GM12873 (cell line): ENCODE data around the gene KIAA0513.
A peak's percentile ranks its signal among the peaks of the same experiment; 100 is the strongest.

Experiments
- CTCF ChIP-seq: IDR thresholded peaks from 2 replicates; pipeline ENCODE4 v1.5.1; 2012; ENCODE audit warnings: low read depth, mild to moderate bottlenecking, moderate library complexity, low read length, control low read depth; ENCODE audit not compliant: insufficient read depth; ENCODE audit errors: missing control alignments

The KIAA0513 gene

GRCh38 chr16:85069171-85069570 is 41.6 kb downstream of the KIAA0513 start:
- TF ChIP-seq CTCF: no peak

DNA sequence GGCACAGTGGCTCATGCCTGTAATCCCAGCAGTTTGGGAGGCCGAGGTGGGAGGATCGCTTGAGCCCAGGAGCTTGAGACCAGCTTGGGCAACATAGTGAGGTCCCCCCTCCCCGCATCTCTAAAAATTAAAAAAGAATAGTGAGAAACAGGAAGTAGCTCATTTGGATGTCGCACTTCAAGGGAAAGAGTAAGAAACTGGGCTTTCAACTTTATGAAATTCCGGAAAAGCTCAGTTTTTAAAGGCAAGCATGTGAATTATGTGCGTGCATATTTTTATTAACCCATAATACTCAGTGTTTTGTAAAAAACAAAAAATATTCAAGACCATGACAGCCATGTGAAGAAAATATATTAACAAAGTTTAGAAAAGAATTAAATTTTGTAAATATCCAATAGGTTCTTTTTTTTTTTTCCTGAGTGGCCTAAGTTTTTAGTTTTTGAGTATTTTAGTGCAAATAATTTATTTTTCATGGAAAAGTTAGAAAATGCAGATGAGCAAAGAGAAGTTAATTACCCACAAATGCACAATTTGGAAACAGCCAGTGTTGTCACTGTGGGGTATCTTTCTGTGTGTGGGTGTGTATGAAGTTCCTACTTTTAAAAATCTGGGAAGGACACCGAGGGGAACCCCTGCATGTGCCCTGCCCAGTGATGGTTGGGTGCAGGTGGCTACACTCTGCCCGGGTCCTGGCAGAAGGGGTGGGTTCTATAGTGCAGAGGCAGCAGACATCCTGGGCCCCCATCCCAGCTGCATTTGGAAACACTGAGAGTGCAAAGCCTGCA is 44.7 kb downstream of the KIAA0513 start:
- TF ChIP-seq CTCF: no peak

DNA sequence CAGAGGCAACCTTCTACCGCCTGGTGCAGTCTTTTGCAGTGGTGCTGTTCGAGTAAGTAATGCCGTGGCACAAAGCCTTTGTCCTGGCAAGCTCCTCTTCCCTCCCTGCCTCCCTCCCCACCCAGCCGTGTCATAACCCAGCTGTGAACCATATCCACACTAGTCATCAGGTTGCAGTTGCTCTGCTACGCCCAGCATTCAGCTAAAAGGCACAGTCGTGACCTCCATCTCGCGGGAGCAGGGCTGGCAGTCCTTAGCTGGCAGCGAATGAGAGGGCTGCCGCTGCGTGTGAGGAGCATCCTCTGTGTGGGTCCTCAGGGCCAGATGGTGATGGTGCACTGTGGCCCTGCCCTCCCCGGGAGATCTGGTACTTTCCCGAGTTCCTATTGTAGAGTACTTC is 45.4 kb downstream of the KIAA0513 start:
- no peak for TF ChIP-seq CTCF

DNA sequence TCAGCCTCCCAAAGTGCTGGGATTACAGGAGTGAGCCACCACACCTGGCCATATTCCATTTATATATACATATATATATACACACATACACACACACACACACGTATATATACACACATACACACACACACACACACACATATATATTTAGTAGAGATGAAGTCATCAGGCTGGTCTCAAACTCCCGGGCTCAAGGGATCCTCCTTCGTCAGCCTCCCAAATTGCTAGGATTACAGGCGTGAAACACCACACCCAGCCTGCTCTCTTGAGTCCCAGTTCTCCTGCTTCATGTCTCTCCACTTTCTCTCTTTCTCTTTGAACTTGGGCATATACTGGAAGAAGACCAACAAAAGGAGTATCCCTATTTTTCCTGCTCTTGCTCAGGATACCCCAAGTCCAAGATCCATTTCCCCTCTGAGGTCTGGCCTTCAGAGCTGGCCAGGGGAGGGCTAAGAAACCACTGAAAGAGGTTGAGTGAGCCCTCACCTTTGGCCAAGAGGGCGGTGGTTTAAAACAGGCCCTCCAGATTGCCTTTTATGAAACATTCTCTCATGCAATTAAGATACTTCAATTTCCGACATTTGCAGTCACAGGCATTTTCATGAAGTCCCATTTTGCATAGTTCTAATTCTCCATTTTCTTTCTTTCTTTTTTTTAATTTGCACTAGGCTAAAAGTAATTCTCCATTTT is 46.8 kb downstream of the KIAA0513 start:
- TF ChIP-seq CTCF: no peak

DNA sequence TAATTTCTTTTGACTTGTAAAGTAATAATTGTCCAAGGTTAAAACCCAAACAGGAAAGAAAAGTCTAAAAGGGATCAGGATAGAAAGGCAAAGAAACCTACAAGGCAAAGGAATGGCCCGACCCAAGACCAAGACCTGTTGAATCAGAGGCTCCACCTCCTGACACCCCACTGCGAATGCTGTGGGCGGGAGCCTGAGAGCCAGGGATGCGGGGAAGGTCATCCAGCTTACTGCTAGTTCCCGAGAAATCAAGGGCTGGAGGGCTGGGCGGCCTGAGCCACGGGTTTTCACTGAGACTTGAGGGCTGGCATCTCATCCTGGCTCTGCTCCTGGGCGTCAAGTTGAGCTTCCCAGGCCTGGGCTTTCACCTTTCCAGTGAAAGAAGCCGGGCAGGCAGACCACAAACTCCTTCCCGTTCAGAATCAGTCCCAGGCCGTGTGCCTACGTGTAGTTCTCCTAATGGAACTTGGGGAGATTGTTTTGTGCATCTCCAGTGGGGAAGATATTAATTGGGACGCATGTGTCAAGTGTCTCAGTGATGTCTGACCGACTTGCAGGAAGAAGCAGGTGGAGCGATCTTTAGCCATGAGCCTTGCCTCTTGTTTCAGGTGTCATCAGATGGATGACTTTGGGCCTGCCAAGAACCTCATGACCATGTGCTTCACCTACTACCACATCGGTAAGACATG is 47.8 kb downstream of the KIAA0513 start:
- no peak for TF ChIP-seq CTCF

GRCh38 chr16:85077039-85077438 is 49.4 kb downstream of the KIAA0513 start:
- peak; percentile 42 for TF ChIP-seq CTCF

GRCh38 chr16:85077576-85078125 is 50.1 kb downstream of the KIAA0513 start:
- TF ChIP-seq CTCF: no peak
